ENCODE results near the gene UBE2J2. TPM values are rescaled to one million over a fixed set of nuclear protein-coding genes. Genes with fewer than 3 reads are reported as not detected.

Gene UBE2J2
- total and polyA plus RNA-seq, 10 donors: 39.1 to 69.7 (median 55.3) TPM

GRCh38 chr1:1216770-1217620 lies 56.7 kb downstream of the UBE2J2 start:
- TF ChIP-seq POLR2A (IDR thresholded peaks at IDR 0.05) (no peak), POLR2AphosphoS5 (IDR thresholded peaks at IDR 0.05) (no peak), CTCF (IDR thresholded peaks at IDR 0.05 in 8 of 11, conservative IDR thresholded peaks at IDR 0.05 in 3 of 11) (no peak)
- Histone ChIP-seq H3K27ac (peak overlapping the region in 5 of 8 donors; percentile 3 to 82 (median 33)), H3K9me3 (no peaks in the 10 kb centered on the region), H3K27me3 (replicated peaks in 1 of 7) (peaks cover 0 to 19% (median 0%) of the 10 kb centered on the region in 7 donors), H3K4me3 (no peak overlapping the region), H3K36me3 (peaks cover 0 to 67% (median 54%) of the 10 kb centered on the region in 6 donors), H3K4me1 (peaks cover 32 to 51% (median 43%) of the 10 kb centered on the region in 6 donors)
- intact Hi-C loops (cut with DNase I; ENCODE audit: low total_unique reads): no loop called here
- WGBS, 5 donors: 87 to 93% (median 92%) methylated on average over 67 to 74 of the region's 74 CpGs
- DNase-seq: no peak

DNA sequence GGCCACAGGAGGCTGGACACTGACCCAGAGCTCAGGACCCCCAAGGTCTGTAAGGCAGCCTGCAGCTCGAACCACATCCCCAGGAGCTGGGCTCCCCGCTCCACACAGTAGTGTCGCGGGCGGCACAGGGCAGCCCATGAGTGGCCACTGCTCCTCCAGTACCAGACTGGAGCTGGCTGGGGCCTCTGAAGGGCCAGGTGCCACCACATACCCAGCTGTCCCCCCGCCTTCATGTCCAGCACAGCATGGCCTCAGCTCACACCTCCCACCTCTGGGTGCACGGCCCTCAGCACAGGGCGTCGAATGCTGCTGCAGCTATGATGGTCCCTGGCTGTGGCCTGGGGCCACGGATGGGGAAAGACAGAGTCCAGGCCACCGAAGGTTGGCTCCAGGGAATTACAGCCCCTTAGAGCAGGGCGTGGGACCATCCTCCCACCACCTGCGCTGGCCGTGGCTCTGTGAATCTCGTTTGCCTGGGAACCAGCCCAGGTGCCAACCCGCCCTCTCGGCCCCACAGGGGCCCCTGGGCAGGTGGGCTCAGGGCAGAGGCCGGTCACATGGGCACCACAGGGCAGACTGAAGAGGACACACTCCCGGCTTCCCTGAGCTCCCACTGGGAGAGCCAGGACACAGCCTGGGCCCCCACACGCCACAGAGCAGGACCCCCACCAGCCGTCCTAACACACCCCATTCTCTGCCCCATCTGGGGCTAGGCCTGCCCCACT lies 57.6 kb downstream of the UBE2J2 start:
- peaks cover 0 to 62% (median 45%) of the 10 kb centered on the region in 6 donors for H3K36me3 ChIP-seq
- WGBS, 5 donors: 74 to 100% (median 89%) methylated on average over 1 to 21 of the region's 21 CpGs
- TF ChIP-seq POLR2A (IDR thresholded peaks at IDR 0.05): no peak
- TF ChIP-seq POLR2AphosphoS5 (IDR thresholded peaks at IDR 0.05): peak in 1 of 3 donors; percentile 28
- no peak overlapping the region for H3K4me3 ChIP-seq
- peaks cover 0 to 26% (median 0%) of the 10 kb centered on the region in 7 donors for H3K27me3 ChIP-seq (replicated peaks in 1 of 7)
- intact Hi-C loops (cut with DNase I; ENCODE audit: low total_unique reads): no loop called here
- H3K27ac ChIP-seq: peak overlapping the region in 4 of 8 donors; percentile 3 to 82 (median 46)
- no peak for DNase-seq
- H3K4me1 ChIP-seq: peaks cover 32 to 61% (median 51%) of the 10 kb centered on the region in 6 donors
- no peaks in the 10 kb centered on the region for H3K9me3 ChIP-seq

DNA sequence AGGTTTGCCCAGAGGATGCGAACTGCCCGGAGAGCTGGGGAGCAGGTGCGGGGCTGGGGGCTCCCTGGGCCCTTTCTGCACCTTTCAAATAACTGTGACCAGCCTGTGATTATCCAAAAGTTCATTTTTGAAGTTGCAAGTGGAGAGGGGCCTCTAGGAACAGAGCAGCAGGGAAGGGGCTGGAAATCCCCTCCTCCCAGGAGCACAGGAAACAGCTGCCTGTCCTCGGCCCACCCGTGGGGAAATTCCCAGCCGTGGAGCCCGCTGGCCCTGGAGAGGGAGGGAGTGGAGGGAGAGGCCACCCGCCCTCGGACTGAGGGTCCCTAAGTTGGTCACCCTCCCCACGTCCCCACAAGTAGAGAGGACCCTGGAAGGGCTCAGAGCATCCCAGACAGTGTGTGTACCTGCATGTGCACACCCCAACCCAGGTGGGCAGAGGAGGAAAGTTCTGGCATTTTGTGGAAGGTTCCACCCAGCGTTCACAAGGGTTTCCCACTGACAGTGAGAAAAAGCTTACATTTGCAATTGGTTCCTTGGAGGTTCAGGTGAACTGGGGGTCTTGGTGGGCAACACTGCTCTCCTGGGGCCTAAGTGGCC lies 58.5 kb downstream of the UBE2J2 start:
- DNase-seq: no peak
- peaks cover 0 to 56% (median 36%) of the 10 kb centered on the region in 6 donors for H3K36me3 ChIP-seq
- H3K9me3 ChIP-seq: no peaks in the 10 kb centered on the region
- H3K4me1 ChIP-seq: peaks cover 32 to 68% (median 51%) of the 10 kb centered on the region in 6 donors
- peak overlapping the region in 5 of 8 donors; percentile 20 to 82 (median 33) for H3K27ac ChIP-seq
- H3K27me3 ChIP-seq (replicated peaks in 1 of 7): peaks cover 0 to 32% (median 0%) of the 10 kb centered on the region in 7 donors
- no peak for TF ChIP-seq POLR2A (IDR thresholded peaks at IDR 0.05)
- no peak for TF ChIP-seq CTCF (IDR thresholded peaks at IDR 0.05 in 8 of 11, conservative IDR thresholded peaks at IDR 0.05 in 3 of 11)
- peak in 1 of 3 donors; percentile 34 for TF ChIP-seq POLR2AphosphoS5 (IDR thresholded peaks at IDR 0.05)
- H3K4me3 ChIP-seq: no peak overlapping the region
- 31 to 53% (median 44%) methylated on average over 6 to 11 of the region's 11 CpGs for WGBS, 5 donors
- intact Hi-C loops (cut with DNase I; ENCODE audit: low total_unique reads): no loop called here

All from spleen (tissue), 11 donors.